ENCODE results near the gene KPNA3. TPM values are rescaled to one million over a fixed set of nuclear protein-coding genes. Genes with fewer than 3 reads are reported as not detected.
A peak's percentile ranks its signal among the peaks of the same experiment; 100 is the strongest.

The KPNA3 gene
- total RNA-seq, 1 donor from 2014 or later, result 60.0 TPM

- Histone ChIP-seq H3K27me3 (ENCODE audit: low read depth) (no peaks in the 10 kb centered on the region), H3K4me1 (no peaks in the 10 kb centered on the region), H3K4me3 (no peak overlapping the region), H3K36me3 (peaks cover 2% of the 10 kb centered on the region), H3K27ac (replicated peaks) (no peak overlapping the region), H3K9me3 (replicated peaks) (no peaks in the 10 kb centered on the region)
- no peak for DNase-seq
- intact Hi-C loops (cut with micrococcal nuclease), result no loop called here
- TF ChIP-seq CTCF (IDR thresholded peaks at IDR 0.05; ENCODE audit: borderline replicate concordance), result no peak
These were observed 109.0 kb downstream of the KPNA3 start for GRCh38 chr13:49683489-49683888.

GRCh38 chr13:49681842-49682435 lies 110.5 kb downstream of the KPNA3 start:
- no peak overlapping the region for H3K27ac ChIP-seq (replicated peaks)
- H3K36me3 ChIP-seq, result peaks cover 4% of the 10 kb centered on the region
- H3K9me3 ChIP-seq (replicated peaks), result no peaks in the 10 kb centered on the region
- no peak overlapping the region for H3K4me3 ChIP-seq
- H3K4me1 ChIP-seq, result no peaks in the 10 kb centered on the region
- intact Hi-C loops (cut with micrococcal nuclease), result no loop called here
- DNase-seq, result no peak
- no peaks in the 10 kb centered on the region for H3K27me3 ChIP-seq (ENCODE audit: low read depth)
- TF ChIP-seq CTCF (IDR thresholded peaks at IDR 0.05; ENCODE audit: borderline replicate concordance), result no peak

- H3K27me3 ChIP-seq (ENCODE audit: low read depth), result no peaks in the 10 kb centered on the region
- TF ChIP-seq CTCF (IDR thresholded peaks at IDR 0.05; ENCODE audit: borderline replicate concordance), result peak; percentile 8
- H3K36me3 ChIP-seq, result peaks cover 4% of the 10 kb centered on the region
- no peak overlapping the region for H3K27ac ChIP-seq (replicated peaks)
- H3K9me3 ChIP-seq (replicated peaks), result no peaks in the 10 kb centered on the region
- H3K4me1 ChIP-seq, result no peaks in the 10 kb centered on the region
- no peak overlapping the region for H3K4me3 ChIP-seq
- intact Hi-C loops (cut with micrococcal nuclease), result no loop called here
- no peak for DNase-seq
These were observed 113.2 kb downstream of the KPNA3 start for GRCh38 chr13:49679246-49679645.

GRCh38 chr13:49678191-49678914 lies 114.1 kb downstream of the KPNA3 start:
- no peak for DNase-seq
- H3K27ac ChIP-seq (replicated peaks), result no peak overlapping the region
- no peaks in the 10 kb centered on the region for H3K9me3 ChIP-seq (replicated peaks)
- TF ChIP-seq CTCF (IDR thresholded peaks at IDR 0.05; ENCODE audit: borderline replicate concordance), result no peak
- peaks cover 4% of the 10 kb centered on the region for H3K36me3 ChIP-seq
- intact Hi-C loops (cut with micrococcal nuclease), result no loop called here
- no peaks in the 10 kb centered on the region for H3K4me1 ChIP-seq
- H3K27me3 ChIP-seq (ENCODE audit: low read depth), result no peaks in the 10 kb centered on the region
- no peak overlapping the region for H3K4me3 ChIP-seq

GRCh38 chr13:49676581-49677298 lies 115.7 kb downstream of the KPNA3 start:
- H3K9me3 ChIP-seq (replicated peaks), result no peaks in the 10 kb centered on the region
- intact Hi-C loops (cut with micrococcal nuclease), result no loop called here
- no peak overlapping the region for H3K27ac ChIP-seq (replicated peaks)
- TF ChIP-seq CTCF (IDR thresholded peaks at IDR 0.05; ENCODE audit: borderline replicate concordance), result no peak
- no peaks in the 10 kb centered on the region for H3K27me3 ChIP-seq (ENCODE audit: low read depth)
- DNase-seq, result no peak
- peaks cover 4% of the 10 kb centered on the region for H3K36me3 ChIP-seq
- H3K4me1 ChIP-seq, result no peaks in the 10 kb centered on the region
- H3K4me3 ChIP-seq, result no peak overlapping the region

Measured in left ventricle myocardium inferior (tissue), 1 donor.